ENCODE results near the gene TRMT11.

GRCh38 chr6:125962900-125963497, 23.3 kb upstream of the TRMT11 start:
- TF ChIP-seq POLR2A (IDR thresholded peaks at IDR 0.05; ENCODE audit: control extremely low read depth in 1 of 2, low read depth in 2 of 2, low read length in 2 of 2) = no peak
- TF ChIP-seq CTCF (IDR thresholded peaks at IDR 0.05; ENCODE audit: control extremely low read depth in 1 of 3, insufficient read depth in 1 of 3, low read depth in 1 of 3, low read length in 3 of 3) = no peak
